Type B pancreatic cell (in vitro differentiated cells): Measurements from ENCODE around the gene PDLIM5. TPM values are rescaled to one million over a fixed set of nuclear protein-coding genes. Genes with fewer than 3 reads are reported as not detected.
"Not testable (repeated sequence)": the region's sequence is repeated elsewhere in the genome, so short reads cannot be mapped to it uniquely, and the experiment has no call there.

Experiments
- DNase-seq: peaks from one replicate; pipeline ENCODE4 v3.0.0; 2021; ENCODE audit warnings: mixed read lengths; ENCODE audit not compliant: unreplicated experiment; ENCODE audit errors: extremely low spot score
- H3K27ac Mint-ChIP-seq: 2 replicates; pipeline ENCODE4 v1.8.0; 2021; ENCODE audit warnings: mild to moderate bottlenecking, mixed read lengths
- H3K27me3 Mint-ChIP-seq: 2 replicates; pipeline ENCODE4 v1.8.0; 2021; ENCODE audit warnings: mixed read lengths
- H3K36me3 Mint-ChIP-seq: 2 replicates; pipeline ENCODE4 v1.8.0; 2021; ENCODE audit warnings: mixed read lengths
- H3K4me1 Mint-ChIP-seq: one replicate; pipeline ENCODE4 v1.8.0; 2021; ENCODE audit warnings: mixed read lengths; ENCODE audit not compliant: unreplicated experiment
- H3K4me3 Mint-ChIP-seq: 2 replicates; pipeline ENCODE4 v1.8.0; 2021; ENCODE audit warnings: mild to moderate bottlenecking, mixed read lengths
- H3K9me3 Mint-ChIP-seq: 2 replicates; pipeline ENCODE4 v1.8.0; 2021; ENCODE audit warnings: mixed read lengths
- total RNA-seq: library from RNA; stranded (reverse); gene quantifications from 2 replicates; pipeline ENCODE4 v1.2.1, GENCODE V29; 2021; ENCODE audit warnings: low replicate concordance
- TF ChIP-seq, protein P1 (sequence below): fragments of 200-600 bp; sonication (generic); conservative IDR thresholded peaks from 2 replicates; pipeline ENCODE4 v1.5.0; 2021; ENCODE audit warnings: antibody characterized with exemption, mild to moderate bottlenecking

PDLIM5 gene
- total RNA-seq, 1 donor from 2014 or later: 76.7 TPM

DNA sequence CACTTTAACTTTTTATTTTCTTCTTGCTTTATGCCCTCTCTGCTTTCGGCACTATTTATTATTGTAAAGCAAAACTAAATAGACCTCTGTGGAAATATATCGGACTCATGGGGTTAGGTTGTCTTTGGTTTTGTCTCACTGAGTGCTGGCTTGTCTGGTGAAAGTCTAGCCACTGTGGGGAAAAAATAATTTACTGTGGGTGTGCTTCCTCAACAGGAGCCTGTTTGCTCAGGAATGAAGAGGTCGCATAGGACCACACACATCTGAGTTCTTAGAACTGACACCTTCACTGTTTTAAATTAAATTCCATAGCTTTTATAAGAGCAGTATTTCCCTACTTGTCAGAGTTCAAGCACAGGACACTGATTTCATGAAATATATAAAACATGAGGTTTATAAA, 203.0 kb downstream of the PDLIM5 start:
- Mint-ChIP-seq H3K27me3 (no peaks in the 10 kb centered on the region), H3K9me3 (no peaks in the 10 kb centered on the region), H3K36me3 (peaks cover 19% of the 10 kb centered on the region), H3K27ac (no peak overlapping the region), H3K4me1 (peaks cover 15% of the 10 kb centered on the region), H3K4me3 (no peak overlapping the region)
- TF ChIP-seq, protein P1, sequence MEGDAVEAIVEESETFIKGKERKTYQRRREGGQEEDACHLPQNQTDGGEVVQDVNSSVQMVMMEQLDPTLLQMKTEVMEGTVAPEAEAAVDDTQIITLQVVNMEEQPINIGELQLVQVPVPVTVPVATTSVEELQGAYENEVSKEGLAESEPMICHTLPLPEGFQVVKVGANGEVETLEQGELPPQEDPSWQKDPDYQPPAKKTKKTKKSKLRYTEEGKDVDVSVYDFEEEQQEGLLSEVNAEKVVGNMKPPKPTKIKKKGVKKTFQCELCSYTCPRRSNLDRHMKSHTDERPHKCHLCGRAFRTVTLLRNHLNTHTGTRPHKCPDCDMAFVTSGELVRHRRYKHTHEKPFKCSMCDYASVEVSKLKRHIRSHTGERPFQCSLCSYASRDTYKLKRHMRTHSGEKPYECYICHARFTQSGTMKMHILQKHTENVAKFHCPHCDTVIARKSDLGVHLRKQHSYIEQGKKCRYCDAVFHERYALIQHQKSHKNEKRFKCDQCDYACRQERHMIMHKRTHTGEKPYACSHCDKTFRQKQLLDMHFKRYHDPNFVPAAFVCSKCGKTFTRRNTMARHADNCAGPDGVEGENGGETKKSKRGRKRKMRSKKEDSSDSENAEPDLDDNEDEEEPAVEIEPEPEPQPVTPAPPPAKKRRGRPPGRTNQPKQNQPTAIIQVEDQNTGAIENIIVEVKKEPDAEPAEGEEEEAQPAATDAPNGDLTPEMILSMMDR: no peak
- no peak for DNase-seq

DNA sequence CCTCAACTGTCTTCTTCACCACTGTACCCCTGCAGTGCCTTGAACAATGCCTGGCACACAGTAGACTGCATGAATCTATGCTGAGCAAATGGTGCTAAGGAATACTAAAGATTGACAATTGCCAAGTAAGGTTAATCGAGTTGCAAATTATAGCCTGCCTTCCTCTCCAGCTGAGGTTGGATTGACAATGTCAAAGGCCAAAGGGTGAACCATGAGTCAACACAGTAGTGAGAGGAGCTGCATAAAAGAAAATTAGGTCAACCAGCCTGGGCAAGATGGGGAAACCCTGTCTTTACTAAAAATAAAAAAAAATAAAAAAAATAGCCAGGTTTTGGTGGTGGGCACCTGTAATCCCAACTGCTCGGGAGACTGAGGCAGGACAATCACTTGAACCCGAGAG, 208.9 kb downstream of the PDLIM5 start:
- Mint-ChIP-seq H3K27me3 (no peaks in the 10 kb centered on the region), H3K4me3 (no peak overlapping the region), H3K27ac (no peak overlapping the region), H3K4me1 (peaks cover 2% of the 10 kb centered on the region), H3K36me3 (peaks cover 17% of the 10 kb centered on the region), H3K9me3 (no peaks in the 10 kb centered on the region)
- DNase-seq: no peak
- TF ChIP-seq, protein P1: no peak

DNA sequence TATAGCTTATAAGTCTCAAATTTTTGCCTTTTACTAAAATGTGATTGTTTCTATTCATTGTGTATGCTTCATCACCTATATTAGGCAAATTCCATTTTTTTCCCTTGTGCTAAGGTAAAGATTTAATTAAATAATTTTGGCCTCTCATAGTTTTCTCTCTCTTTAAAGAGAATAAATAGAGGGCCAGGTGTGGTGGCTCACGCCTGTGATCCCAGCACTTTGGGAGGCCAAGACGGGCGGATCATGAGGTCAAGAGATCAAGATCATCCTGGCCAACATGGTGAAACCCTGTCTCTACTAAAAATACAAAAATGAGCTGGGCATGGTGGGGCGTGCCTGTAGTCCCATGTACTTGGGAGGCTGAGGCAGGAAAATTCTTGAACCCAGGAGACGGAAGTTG, 213.3 kb downstream of the PDLIM5 start:
- peaks cover 14% of the 10 kb centered on the region for H3K4me1 Mint-ChIP-seq
- not testable (repeated sequence) for DNase-seq, H3K27me3 Mint-ChIP-seq, H3K4me3 Mint-ChIP-seq, H3K27ac Mint-ChIP-seq, H3K36me3 Mint-ChIP-seq, H3K9me3 Mint-ChIP-seq

DNA sequence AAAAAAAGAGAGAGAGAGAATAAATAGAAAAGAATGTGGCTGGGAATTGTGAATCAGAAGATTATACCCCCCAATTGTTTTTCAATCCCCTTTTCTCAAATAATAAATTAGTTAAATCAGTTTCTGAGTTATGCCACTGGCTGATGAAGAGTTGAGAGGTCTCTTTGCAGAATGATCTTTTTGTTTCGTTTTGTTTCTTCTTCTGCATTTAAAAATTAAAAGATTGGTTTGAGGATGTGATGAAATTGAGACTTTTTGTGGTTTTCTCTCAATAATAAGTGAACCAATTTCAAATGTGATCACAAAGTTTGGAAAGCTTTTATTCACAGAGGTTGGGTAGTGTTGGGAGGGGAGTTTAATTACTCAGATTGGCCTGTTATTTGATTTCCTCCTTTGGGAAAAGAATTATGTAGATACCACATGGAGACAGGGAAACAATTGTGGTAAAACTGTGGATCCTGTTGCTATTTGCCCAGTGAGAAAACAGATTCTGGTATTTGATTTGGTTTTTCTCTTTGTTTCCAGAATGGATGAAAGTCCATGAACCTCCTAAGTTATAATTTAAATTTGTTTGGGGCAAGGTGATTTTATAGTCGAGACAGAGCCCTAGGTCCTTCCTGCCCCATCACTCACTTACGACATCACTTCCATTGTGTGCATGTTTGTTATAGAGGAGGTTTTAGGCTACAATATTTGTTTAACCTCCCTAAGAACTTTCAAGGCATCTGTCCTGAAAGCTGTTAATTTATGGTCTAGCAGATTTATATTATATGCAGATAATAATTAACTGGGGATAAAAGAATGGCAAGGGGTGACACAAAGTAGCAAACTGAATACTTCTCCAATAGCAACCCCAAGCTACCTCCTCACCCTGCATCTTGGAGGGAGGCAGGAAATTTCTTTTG, 214.0 kb downstream of the PDLIM5 start:
- Mint-ChIP-seq H3K4me3 (no peak overlapping the region), H3K9me3 (no peaks in the 10 kb centered on the region), H3K36me3 (peaks cover 6% of the 10 kb centered on the region), H3K27me3 (no peaks in the 10 kb centered on the region), H3K4me1 (peaks cover 20% of the 10 kb centered on the region), H3K27ac (no peak overlapping the region)
- TF ChIP-seq, protein P1: no peak
- DNase-seq: no peak

DNA sequence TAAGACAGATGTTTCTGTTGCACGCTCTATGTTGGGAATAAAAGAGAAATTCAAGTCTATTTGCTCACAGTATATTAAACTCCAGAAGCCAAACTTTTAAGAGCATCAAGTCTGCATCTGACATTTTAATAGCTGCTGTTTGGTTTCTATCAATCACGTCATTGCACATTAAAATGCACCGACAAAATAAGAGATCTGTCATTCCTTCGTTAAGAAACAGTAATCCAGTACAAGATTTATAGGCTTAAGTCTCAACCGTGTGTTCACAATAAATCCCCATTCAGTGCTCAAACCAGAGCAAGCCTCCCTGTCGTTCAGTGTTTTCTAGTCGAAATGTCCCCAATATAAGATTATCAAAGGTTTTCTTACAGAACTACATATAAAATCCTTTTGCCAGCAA, 217.0 kb downstream of the PDLIM5 start:
- Mint-ChIP-seq H3K9me3 (no peaks in the 10 kb centered on the region), H3K27me3 (no peaks in the 10 kb centered on the region), H3K4me1 (peaks cover 33% of the 10 kb centered on the region), H3K4me3 (no peak overlapping the region), H3K27ac (no peak overlapping the region), H3K36me3 (peaks cover 3% of the 10 kb centered on the region)
- TF ChIP-seq, protein P1: no peak
- no peak for DNase-seq
